Liver (tissue), 9 donors: ENCODE data around the gene RIC3. TPM values are rescaled to one million over a fixed set of nuclear protein-coding genes. Genes with fewer than 3 reads are reported as not detected.

Experiments used
- DNase-seq: peaks from one replicate; pipeline ENCODE4 v3.0.0-alpha.2; 2017; ENCODE audit warnings: low spot score
- H3K27ac ChIP-seq, 2 donors: one replicate each; pipeline ENCODE4 v1.7.0; 2013; ENCODE audit warnings: inconsistent platforms in 2 of 2, low read length in 2 of 2, control low read depth in 1 of 2, low read depth in 1 of 2, mild to moderate bottlenecking in 1 of 2
- H3K27me3 ChIP-seq, 4 donors: one replicate each; pipeline versions ENCODE4 v1.6.1 to v1.7.0; 2013; ENCODE audit warnings: low read length in 3 of 4, inconsistent platforms in 1 of 4, mild to moderate bottlenecking in 1 of 4, moderate library complexity in 1 of 4; ENCODE audit not compliant: control insufficient read depth in 4 of 4, insufficient read depth in 4 of 4
- H3K36me3 ChIP-seq, 4 donors: one replicate each; pipeline versions ENCODE4 v1.6.1 to v1.7.0; 2013; ENCODE audit warnings: low read length in 3 of 4, mild to moderate bottlenecking in 3 of 4, low read depth in 1 of 4, moderate library complexity in 1 of 4; ENCODE audit not compliant: control insufficient read depth in 4 of 4, insufficient read depth in 3 of 4
- H3K4me1 ChIP-seq, 4 donors: one replicate each; pipeline versions ENCODE4 v1.6.1 to v1.7.0; 2013; ENCODE audit warnings: low read length in 3 of 4, mild to moderate bottlenecking in 3 of 4, moderate library complexity in 1 of 4; ENCODE audit not compliant: control insufficient read depth in 4 of 4, insufficient read depth in 4 of 4
- H3K4me3 ChIP-seq, 3 donors: one replicate each; pipeline versions ENCODE4 v1.6.1 to v1.7.0; 2013; ENCODE audit warnings: low read length in 3 of 3, control low read depth in 1 of 3, low read depth in 1 of 3, mild to moderate bottlenecking in 1 of 3
- H3K9ac ChIP-seq, 2 donors: one replicate each; pipeline ENCODE4 v1.7.0; 2013; ENCODE audit warnings: low read length in 2 of 2, mild to moderate bottlenecking in 2 of 2, moderate library complexity in 2 of 2, control low read depth in 1 of 2, low read depth in 1 of 2
- H3K9me3 ChIP-seq, 4 donors: one replicate each; pipeline versions ENCODE4 v1.6.1 to v1.7.0; 2013; ENCODE audit warnings: low read length in 3 of 4; ENCODE audit not compliant: control insufficient read depth in 4 of 4
- ATF3 ChIP-seq: IDR thresholded peaks from 2 replicates; pipeline ENCODE4 v1.6.1; 2016; ENCODE audit warnings: antibody characterized with exemption
- CTCF ChIP-seq: fragments of 150-350 bp; IDR thresholded peaks from 2 replicates; pipeline ENCODE4 v1.5.1; 2017; ENCODE audit warnings: improper control_type of control experiment, low read depth, low read length; ENCODE audit not compliant: missing input control
- EGR1 ChIP-seq, 2 donors: IDR thresholded peaks; 2 replicates each; pipeline ENCODE4 v1.6.1; 2016 to 2018; ENCODE audit warnings: antibody characterized with exemption in 2 of 2, low read depth in 2 of 2
- FOXA1 ChIP-seq: IDR thresholded peaks from 2 replicates; pipeline ENCODE4 v1.6.1; 2016; ENCODE audit warnings: antibody characterized with exemption
- FOXA2 ChIP-seq: IDR thresholded peaks from 2 replicates; pipeline ENCODE4 v1.6.1; 2016; ENCODE audit warnings: antibody characterized with exemption
- GABPA ChIP-seq, 2 donors: IDR thresholded peaks in 1 of 2; conservative IDR thresholded peaks in 1 of 2; 2 replicates each; pipeline ENCODE4 v1.6.1; 2016; ENCODE audit warnings: antibody characterized with exemption in 2 of 2, mild to moderate bottlenecking in 1 of 2, moderate library complexity in 1 of 2
- HNF4A ChIP-seq, 2 donors: conservative IDR thresholded peaks; 2 replicates each; pipeline ENCODE4 v1.6.1; 2016; ENCODE audit warnings: antibody characterized with exemption in 2 of 2, mild to moderate bottlenecking in 2 of 2
- HNF4G ChIP-seq: IDR thresholded peaks from 2 replicates; pipeline ENCODE4 v1.6.1; 2016; ENCODE audit warnings: antibody characterized with exemption
- JUND ChIP-seq, 2 donors: IDR thresholded peaks; 2 replicates each; pipeline ENCODE4 v1.6.1; 2016; ENCODE audit warnings: antibody characterized with exemption in 2 of 2
- MAX ChIP-seq: IDR thresholded peaks from 2 replicates; pipeline ENCODE4 v1.6.1; 2016; ENCODE audit warnings: antibody characterized with exemption
- NR2F2 ChIP-seq: IDR thresholded peaks from 2 replicates; pipeline ENCODE4 v1.6.1; 2016; ENCODE audit warnings: antibody characterized with exemption
- RAD21 ChIP-seq, 2 donors: IDR thresholded peaks; 2 replicates each; pipeline ENCODE4 v1.6.1; 2016; ENCODE audit warnings: antibody characterized with exemption in 2 of 2, mild to moderate bottlenecking in 2 of 2
- REST ChIP-seq: IDR thresholded peaks from 2 replicates; pipeline ENCODE4 v1.6.1; 2016; ENCODE audit warnings: antibody characterized with exemption, mild to moderate bottlenecking
- RXRA ChIP-seq, 2 donors: IDR thresholded peaks; 2 replicates each; pipeline ENCODE4 v1.6.1; 2017 to 2018; ENCODE audit warnings: antibody characterized with exemption in 2 of 2, mild to moderate bottlenecking in 1 of 2
- SP1 ChIP-seq: IDR thresholded peaks from 2 replicates; pipeline ENCODE4 v1.6.1; 2018; ENCODE audit warnings: antibody characterized with exemption, mild to moderate bottlenecking
- TAF1 ChIP-seq: conservative IDR thresholded peaks from 2 replicates; pipeline ENCODE4 v1.6.1; 2016; ENCODE audit warnings: antibody characterized with exemption, mild to moderate bottlenecking
- YY1 ChIP-seq: IDR thresholded peaks from 2 replicates; pipeline ENCODE4 v1.6.1; 2016; ENCODE audit warnings: antibody characterized with exemption, mild to moderate bottlenecking
- ZBTB33 ChIP-seq: IDR thresholded peaks from 2 replicates; pipeline ENCODE4 v1.6.1; 2016; ENCODE audit warnings: antibody characterized with exemption
- WGBS: extraction: QIAGEN DNeasy Blood & Tissue Kit; methylation state at CpG from one replicate; pipeline ENCODE4 v1.1.7; 2013; 5-methylcytosine and 5-hydroxymethylcytosine counted together
- polyA plus RNA-seq, 2 donors: library from polyadenylated mRNA; stranded (reverse) in 1 of 2; unstranded in 1 of 2; fragments of 200-250 nt in 1 of 2; fragments of >200 nt in 1 of 2; fragmentation: Nextera tagmentation in 1 of 2; extraction: Ambion mirVana in 1 of 2; gene quantifications; one replicate each; pipeline versions ENCODE4 v1.2.1 to v1.2.3, GENCODE V29; 2013 to 2015
- total RNA-seq, 2 donors: library from RNA; depleted of rRNA; stranded (reverse); fragments of >200 nt; gene quantifications; one replicate each; pipeline ENCODE4 v1.2.3, GENCODE V29; 2014
- donor health status: healthy.
- donor health status: healthy.
- donor health status: healthy.
- donor health status: healthy.
- donor health status: healthy.

The RIC3 gene
- total and polyA plus RNA-seq, 4 donors = 0.89 to 9.8 (median 4.5) TPM

- Histone ChIP-seq H3K4me3 (no peak overlapping the region), H3K36me3 (peaks cover 0 to 9% (median under 1%) of the 10 kb centered on the region in 4 donors), H3K9me3 (no peaks in the 10 kb centered on the region), H3K4me1 (no peaks in the 10 kb centered on the region), H3K9ac (no peak overlapping the region), H3K27me3 (no peaks in the 10 kb centered on the region), H3K27ac (no peak overlapping the region)
- DNase-seq = no peak
- WGBS = 75% methylated on average over 2 of the region's 2 CpGs
- TF ChIP-seq FOXA1 (no peak), CTCF (no peak), FOXA2 (no peak), HNF4A (conservative IDR thresholded peaks at IDR 0.05) (no peak), JUND (IDR thresholded peaks at IDR 0.05) (no peak), MAX (no peak), ZBTB33 (no peak), RAD21 (IDR thresholded peaks at IDR 0.05) (no peak), YY1 (no peak), SP1 (no peak), TAF1 (no peak), RXRA (IDR thresholded peaks at IDR 0.05) (no peak), EGR1 (IDR thresholded peaks at IDR 0.05; ENCODE audit: low read depth in 2 of 2) (no peak), REST (no peak), GABPA (IDR thresholded peaks at IDR 0.05 in 1 of 2, conservative IDR thresholded peaks at IDR 0.05 in 1 of 2) (no peak), ATF3 (no peak), HNF4G (no peak), NR2F2 (no peak)
These were observed 60.4 kb downstream of the RIC3 start for GRCh38 chr11:8108421-8108820.
